COLO829 (cell line): ENCODE measurements around the gene ARHGEF6.

ENCODE experiments used
- DNase-seq: peaks from one replicate; pipeline ENCODE4 v3.0.0; 2012; ENCODE audit warnings: low spot score

Gene ARHGEF6

GRCh38 chrX:136745215-136746173 is 35.2 kb downstream of the ARHGEF6 start:
- DNase-seq = no peak

DNA sequence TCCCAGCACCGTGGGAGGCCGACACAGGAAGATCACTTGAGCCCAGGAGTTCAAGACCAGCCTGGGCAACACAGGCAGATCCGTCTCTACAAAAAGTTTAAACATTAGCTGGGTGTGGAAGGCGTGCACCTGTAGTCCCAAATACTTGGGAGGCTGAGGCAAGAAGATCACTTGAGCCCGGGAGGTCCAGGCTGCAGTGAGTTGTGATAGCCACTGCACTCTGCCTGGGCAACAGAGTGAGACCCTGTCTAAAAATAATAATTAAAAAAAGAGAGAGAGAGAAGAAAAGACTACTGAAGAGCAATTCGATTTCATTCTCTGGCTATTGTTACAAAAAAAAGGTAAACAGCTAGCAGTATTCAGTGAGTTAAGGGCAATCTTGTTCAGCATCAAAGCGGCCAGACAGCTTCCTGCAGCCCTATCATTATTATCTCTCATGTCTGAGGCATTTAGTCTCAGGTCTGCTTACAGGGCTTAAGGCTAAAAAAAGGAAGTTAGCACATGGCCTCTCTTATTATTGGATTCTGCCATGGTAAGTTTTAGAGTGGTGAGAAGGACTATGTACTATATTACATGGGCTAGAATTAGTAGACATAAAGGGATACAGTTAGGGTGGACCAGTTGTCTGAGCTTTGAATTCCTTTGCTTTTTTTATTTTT is 37.9 kb downstream of the ARHGEF6 start:
- DNase-seq = no peak

- DNase-seq = no peak
Measured at GRCh38 chrX:136738049-136738729, 42.5 kb downstream of the ARHGEF6 start.

- DNase-seq = no peak
Measured at GRCh38 chrX:136736690-136737089, 44.0 kb downstream of the ARHGEF6 start.

GRCh38 chrX:136735601-136736000 is 45.1 kb downstream of the ARHGEF6 start:
- no peak for DNase-seq

DNA sequence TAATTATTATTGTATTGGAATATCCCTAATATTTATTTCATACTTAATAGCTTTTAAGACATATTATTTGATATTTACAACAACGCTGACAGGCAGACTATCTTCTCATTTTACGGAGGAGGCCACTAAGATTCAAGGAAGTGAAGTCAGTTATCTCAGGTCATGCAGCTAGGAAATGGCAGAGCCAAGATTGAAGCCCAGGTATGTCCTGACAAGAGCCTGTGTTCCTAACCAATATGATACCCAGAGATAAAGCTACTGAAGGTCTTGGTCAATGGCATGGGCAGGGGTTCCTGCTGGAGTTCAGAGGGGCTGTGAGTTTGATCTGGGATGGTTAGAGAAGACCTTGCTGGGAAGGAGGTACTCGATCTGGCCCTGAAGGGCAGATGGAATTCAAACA is 47.1 kb downstream of the ARHGEF6 start:
- DNase-seq = no peak

- DNase-seq = no peak
Measured at GRCh38 chrX:136731798-136732197, 48.9 kb downstream of the ARHGEF6 start.

- DNase-seq = no peak
Measured at GRCh38 chrX:136731207-136731782, 49.4 kb downstream of the ARHGEF6 start.

DNA sequence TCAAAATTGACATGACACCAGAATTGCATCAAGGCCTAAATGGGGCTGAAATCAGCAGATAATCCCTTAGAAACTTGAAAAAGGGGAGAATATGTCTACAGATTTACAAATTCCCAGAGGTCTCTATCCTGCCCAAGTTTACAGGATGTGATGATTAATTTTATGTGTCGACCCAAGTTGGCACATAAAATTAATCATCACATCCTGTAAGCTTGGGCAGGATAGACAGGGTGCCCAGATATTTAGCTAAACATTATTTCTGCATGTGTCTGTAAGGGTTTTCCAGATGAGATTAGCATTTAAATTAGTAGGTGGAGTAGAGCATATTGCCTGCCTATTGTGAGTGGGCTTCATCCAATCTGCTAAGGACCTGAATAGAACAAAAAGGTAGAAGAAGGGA is 52.3 kb downstream of the ARHGEF6 start:
- no peak for DNase-seq

GRCh38 chrX:136725441-136726104 is 55.2 kb downstream of the ARHGEF6 start:
- DNase-seq = peak; percentile 74

- no peak for DNase-seq
Measured at GRCh38 chrX:136718091-136718490, 62.6 kb downstream of the ARHGEF6 start.

GRCh38 chrX:136714626-136715599 is 65.8 kb downstream of the ARHGEF6 start:
- DNase-seq = no peak

DNA sequence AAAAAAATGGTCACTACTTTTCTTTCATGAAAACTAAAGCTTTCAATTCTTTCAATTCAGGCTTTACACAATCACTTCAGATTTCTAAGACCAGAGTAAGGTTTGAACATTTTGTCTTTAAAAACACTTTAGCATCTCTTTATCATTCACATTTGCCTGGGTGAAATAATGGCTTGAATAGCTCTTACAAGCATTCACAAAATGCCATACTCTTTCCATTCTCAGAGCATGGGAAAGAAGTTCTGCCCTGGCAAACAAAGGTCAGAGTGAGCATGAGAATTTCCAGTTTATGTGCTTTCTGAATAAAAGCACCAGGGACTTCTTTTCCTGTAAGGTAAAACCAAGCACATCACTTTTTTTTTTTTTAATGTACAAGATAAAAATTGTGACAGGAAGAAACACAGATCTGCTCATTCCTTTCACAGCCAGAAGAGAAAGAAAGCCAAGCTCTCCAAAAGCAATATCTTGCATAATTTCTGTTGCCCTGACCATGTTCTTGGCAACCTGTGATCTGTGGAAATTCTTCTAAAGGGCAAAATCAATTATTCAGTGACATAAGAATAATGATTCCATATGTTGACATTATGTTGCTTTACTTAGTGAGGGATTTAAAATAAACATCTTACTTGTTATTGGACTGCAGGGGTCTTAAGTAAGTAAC is 68.0 kb downstream of the ARHGEF6 start:
- no peak for DNase-seq

- no peak for DNase-seq
Measured at GRCh38 chrX:136711147-136711546, 69.6 kb downstream of the ARHGEF6 start.

DNA sequence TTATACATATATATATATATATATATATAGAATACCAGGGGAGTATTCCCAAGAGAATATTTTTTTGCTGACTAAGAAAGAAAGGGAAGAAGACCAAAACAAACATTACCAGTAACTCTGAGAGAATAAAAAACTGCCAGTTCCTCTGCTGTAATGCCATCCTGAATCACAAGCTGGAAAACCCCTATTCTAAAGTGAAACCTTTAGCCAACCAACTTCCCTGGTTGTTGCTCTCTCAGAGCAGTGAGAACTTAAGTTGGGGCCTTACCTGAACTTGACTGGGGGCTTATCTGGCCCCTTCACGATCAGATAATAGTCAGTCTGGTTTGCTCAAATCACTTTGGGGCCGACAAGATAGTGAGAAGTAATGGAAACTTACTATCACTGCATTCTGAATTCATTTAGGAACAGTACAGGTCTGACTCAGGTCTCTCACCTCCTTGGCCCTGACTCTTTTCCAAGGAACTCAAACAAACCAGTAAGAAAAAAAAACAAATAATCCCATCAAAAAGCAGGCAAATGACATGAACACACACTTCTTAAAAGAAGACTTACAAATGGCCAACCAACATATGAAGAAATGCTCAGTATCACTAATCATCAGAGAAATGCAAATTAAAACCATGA is 70.3 kb downstream of the ARHGEF6 start:
- no peak for DNase-seq

DNA sequence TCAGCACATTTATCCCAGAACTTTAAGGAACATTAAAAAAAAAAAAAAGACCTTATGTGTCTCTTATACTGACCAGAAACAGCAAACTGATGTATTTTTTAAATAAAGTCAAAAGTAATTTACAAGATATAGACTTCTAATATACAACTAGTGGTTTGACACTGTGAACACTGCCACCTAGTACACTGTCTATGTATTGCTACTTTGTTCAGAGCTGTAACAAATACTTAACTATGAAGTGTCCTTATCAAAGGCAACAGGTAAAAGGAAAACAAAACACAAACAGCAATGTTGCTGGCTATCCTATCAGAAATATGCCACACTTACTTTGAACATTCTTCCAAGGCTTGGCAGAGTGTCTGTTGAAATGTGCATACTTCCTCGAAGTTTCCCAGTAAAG is 72.4 kb downstream of the ARHGEF6 start:
- no peak for DNase-seq

DNA sequence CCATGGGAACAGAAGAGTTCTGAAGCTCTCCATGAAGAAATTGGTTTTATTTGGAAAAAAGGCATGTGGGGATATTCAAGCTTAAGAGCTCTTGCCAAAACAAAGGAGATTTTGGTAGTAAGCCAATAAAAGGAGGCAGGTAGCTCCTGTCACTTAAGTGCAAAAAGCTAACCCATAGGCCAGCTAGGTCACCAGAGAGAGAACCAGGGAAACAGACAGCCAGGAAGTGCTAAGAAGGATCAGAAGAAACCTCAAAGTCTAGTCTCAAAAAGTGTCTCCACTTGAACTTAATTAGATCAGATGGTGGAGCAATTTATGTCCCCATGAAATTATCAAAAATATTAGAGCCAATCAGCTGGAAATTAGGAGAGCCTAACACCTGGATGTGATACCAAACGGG is 83.6 kb downstream of the ARHGEF6 start:
- DNase-seq = no peak

DNA sequence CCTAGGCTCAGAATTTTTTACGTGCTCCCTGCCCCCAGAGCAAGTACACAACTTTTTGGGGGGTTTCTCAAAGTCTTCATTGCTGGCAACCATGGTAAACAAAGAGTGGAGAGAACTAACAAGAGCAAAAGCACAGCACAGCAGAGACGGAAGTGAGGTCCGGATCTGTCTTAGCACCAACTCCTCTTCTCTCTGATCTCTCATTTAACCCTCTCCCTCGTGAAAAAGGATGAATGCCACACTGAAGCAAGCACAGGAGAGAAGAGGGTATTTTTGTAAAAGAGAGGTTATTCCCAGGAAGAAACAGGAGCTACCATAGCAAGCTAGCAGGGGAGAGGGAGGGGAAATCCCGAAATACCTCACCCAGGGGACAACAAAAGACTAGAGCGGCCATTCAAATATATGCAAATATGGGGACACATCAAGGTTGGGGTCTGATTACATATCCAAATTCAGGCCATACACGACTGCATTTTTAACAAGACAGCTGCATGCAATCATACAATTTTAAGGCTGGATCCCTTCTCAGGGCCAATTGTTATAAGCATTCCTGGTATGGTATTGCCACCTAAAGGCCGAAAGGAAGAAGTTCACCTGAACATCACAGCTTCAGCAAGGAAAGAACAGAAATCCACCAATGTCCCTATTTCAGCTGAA is 86.2 kb downstream of the ARHGEF6 start:
- DNase-seq = peak; percentile 51

DNA sequence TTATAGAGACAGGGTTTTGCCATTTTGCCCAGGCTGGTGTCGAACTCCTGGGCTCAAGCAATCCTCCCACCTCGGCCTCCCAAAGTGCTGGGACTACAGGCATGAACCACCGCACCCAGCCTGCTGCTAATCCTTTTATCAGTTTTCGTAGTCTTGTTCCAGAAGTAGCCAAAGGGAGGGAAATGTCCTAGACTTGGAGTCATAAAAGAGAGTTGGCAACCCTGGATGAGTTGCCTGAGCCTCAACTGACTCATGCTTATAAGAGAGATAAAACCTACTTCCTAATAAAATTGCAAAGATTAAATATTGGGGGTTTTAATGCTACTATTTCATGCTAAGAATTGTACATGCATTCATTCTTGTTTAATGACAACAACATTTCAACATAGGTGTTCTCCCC is 88.5 kb downstream of the ARHGEF6 start:
- no peak for DNase-seq
